ENCODE measurements around the gene NRSN2.

Gene NRSN2

GRCh38 chr20:311609-312008, 35.3 kb upstream of the NRSN2 start:
- DNase-seq (ENCODE audit: low read depth in 1 of 2, low spot score in 1 of 2) = no peak
- no peak for TF ChIP-seq REST (IDR thresholded peaks at IDR 0.05; ENCODE audit: insufficient replicate concordance, low read depth)
- TF ChIP-seq SPI1 (IDR thresholded peaks at IDR 0.05; ENCODE audit: borderline replicate concordance, low read depth) = no peak
- TF ChIP-seq POLR2AphosphoS5 (IDR thresholded peaks at IDR 0.05; ENCODE audit: low read depth) = no peak
- TF ChIP-seq CTCF (IDR thresholded peaks at IDR 0.05; ENCODE audit: insufficient read depth, low read length) = no peak
- TF ChIP-seq GABPA (IDR thresholded peaks at IDR 0.05; ENCODE audit: low read depth) = no peak
- Histone ChIP-seq H3K4me3 (replicated peaks; ENCODE audit: insufficient read depth, low read length) (no peak overlapping the region), H3K27me3 (ENCODE audit: insufficient read depth, poor library complexity, severe bottlenecking) (no peaks in the 10 kb centered on the region), H3K27ac (replicated peaks) (no peak overlapping the region)

DNA sequence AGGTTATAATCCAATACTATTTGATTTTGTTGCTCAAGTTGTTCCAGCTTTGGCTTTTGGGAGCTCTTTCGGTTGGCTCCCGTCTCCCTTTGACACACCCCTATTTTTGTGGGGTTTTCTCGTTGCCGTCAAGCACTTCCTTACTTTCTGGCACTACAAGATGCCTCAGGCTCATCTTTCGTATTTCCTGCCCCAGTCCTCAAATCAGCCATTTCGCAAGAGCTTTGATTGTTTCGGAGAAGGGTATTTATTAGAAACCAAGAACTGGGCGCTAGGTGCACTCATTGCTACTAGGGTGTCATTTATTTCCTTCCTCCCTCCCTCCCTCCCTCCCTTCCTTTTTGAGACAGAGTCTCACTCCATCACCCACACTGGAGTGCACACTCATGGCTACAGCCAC, 34.8 kb upstream of the NRSN2 start:
- H3K27ac ChIP-seq (replicated peaks) = no peak overlapping the region
- no peak overlapping the region for H3K4me3 ChIP-seq (replicated peaks; ENCODE audit: insufficient read depth, low read length)
- DNase-seq (ENCODE audit: low read depth in 1 of 2, low spot score in 1 of 2) = no peak
- H3K27me3 ChIP-seq (ENCODE audit: insufficient read depth, poor library complexity, severe bottlenecking) = no peaks in the 10 kb centered on the region
- no peak for TF ChIP-seq SPI1 (IDR thresholded peaks at IDR 0.05; ENCODE audit: borderline replicate concordance, low read depth)
- no peak for TF ChIP-seq REST (IDR thresholded peaks at IDR 0.05; ENCODE audit: insufficient replicate concordance, low read depth)
- TF ChIP-seq GABPA (IDR thresholded peaks at IDR 0.05; ENCODE audit: low read depth) = no peak
- no peak for TF ChIP-seq POLR2AphosphoS5 (IDR thresholded peaks at IDR 0.05; ENCODE audit: low read depth)
- TF ChIP-seq CTCF (IDR thresholded peaks at IDR 0.05; ENCODE audit: insufficient read depth, low read length) = no peak

- TF ChIP-seq SPI1 (IDR thresholded peaks at IDR 0.05; ENCODE audit: borderline replicate concordance, low read depth) (no peak), GABPA (IDR thresholded peaks at IDR 0.05; ENCODE audit: low read depth) (no peak), CTCF (IDR thresholded peaks at IDR 0.05; ENCODE audit: insufficient read depth, low read length) (no peak), REST (IDR thresholded peaks at IDR 0.05; ENCODE audit: insufficient replicate concordance, low read depth) (no peak), POLR2AphosphoS5 (IDR thresholded peaks at IDR 0.05; ENCODE audit: low read depth) (no peak)
- no peak overlapping the region for H3K27ac ChIP-seq (replicated peaks)
- no peak overlapping the region for H3K4me3 ChIP-seq (replicated peaks; ENCODE audit: insufficient read depth, low read length)
- no peak for DNase-seq (ENCODE audit: low read depth in 1 of 2, low spot score in 1 of 2)
- H3K27me3 ChIP-seq (ENCODE audit: insufficient read depth, poor library complexity, severe bottlenecking) = no peaks in the 10 kb centered on the region
Measured at GRCh38 chr20:312866-313265, 34.0 kb upstream of the NRSN2 start.
